GM21423 (cell line): ENCODE data around the gene MX2.
"Not testable (repeated sequence)": the region's sequence is repeated elsewhere in the genome, so short reads cannot be mapped to it uniquely, and the experiment has no call there.

Experiments
- ATAC-seq: cut with Tn5 transposase; IDR thresholded peaks from one replicate; pipeline ENCODE4 v1.9.1; 2021; ENCODE audit warnings: mild to moderate bottlenecking, moderate library complexity; ENCODE audit not compliant: unreplicated experiment

The MX2 gene

DNA sequence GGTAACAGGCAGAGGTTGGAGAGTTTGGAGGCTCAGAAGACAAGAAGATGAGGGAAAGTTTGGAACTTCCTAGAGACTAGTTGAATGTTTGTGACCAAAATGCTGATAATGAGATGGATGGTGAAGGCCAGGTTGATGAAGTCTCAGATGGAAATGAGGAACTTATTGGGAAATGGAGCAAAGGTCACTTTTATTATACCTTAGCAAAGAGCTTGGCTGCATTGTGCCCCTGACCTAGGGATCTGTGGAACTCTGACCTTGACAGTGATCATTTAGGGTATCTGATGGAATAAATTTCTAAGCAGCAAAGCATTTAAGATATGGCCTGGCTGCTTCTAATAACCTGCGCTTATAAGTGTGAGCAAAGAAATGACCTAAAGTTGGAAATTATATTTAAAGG is 28.1 kb upstream of the MX2 start:
- ATAC-seq = no peak

DNA sequence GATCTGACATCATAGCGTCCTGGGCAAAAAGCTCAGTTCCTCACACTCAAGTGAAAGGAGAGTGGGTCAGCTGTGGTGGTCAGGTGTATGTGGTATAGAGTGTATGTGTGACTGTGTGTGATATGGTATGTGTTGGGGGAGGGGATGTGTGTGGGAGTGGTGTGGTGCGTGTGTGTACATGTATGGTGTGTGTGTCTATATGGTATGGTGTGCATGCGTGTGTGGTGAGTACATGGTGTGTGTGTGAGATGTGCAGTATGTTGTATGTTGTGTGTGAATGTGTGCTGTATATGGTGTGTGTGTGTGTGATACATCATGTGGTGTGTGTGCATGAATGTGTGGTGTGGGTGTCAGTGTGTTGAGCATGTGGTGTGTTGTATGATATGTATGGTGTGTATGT is 24.3 kb upstream of the MX2 start:
- ATAC-seq = no peak

DNA sequence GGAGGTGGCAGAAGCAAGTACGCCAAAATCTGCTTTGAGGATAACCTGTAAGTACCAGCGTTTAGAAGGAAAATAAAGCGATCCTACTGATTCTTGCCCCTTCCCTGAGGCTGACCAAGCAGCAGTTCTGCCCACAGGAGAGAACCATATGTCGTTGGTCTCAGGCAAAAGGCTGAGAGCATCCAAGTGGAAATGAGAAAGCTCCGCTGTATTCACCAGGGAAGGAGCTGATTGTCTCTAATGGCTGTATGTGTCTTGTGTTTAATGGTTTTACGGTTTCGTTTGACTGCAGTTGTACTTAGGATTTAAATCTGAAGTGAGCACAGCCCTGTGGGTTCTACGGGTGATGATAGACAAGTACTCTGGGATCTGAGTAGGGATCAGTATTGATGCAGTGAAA is 23.4 kb upstream of the MX2 start:
- no peak for ATAC-seq

DNA sequence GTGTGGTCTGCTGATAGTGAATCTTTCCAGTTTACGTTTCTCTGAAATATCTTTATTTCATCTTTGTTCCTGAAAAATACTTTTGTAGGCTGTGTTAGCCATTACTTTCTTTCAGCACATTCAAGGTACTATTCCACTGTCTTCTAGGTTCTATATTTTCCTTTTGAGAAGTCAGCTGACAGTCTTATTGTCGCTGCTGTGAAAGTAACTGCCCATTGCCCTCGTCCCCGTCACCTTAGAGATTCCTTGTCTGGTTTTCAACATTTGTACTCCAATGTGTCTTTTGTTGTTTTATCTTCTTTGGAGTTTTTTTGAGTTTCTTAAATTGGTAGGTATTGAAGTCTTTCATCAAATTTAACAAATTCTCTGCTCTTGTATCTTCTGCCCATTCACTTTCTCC is 19.8 kb upstream of the MX2 start:
- no peak for ATAC-seq

DNA sequence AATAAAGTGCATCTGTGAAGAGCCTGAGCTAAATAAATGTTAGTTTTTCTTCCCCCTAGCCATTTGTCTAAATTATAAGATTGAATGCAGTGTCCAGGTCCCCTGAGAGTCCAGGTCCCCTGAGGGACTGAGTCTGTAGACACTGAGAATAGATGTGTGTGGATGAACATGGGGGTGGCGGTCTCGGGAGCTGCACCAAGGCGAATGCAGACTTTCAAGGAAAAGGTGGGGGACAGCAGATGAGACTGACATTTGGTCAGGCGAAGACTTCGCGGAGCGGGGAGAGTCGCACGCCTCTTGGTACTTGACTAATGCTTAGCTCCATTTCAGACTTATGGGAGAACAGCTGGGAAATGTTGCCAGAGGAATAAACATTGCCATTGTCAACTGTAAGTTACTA is 17.7 kb upstream of the MX2 start:
- no peak for ATAC-seq

DNA sequence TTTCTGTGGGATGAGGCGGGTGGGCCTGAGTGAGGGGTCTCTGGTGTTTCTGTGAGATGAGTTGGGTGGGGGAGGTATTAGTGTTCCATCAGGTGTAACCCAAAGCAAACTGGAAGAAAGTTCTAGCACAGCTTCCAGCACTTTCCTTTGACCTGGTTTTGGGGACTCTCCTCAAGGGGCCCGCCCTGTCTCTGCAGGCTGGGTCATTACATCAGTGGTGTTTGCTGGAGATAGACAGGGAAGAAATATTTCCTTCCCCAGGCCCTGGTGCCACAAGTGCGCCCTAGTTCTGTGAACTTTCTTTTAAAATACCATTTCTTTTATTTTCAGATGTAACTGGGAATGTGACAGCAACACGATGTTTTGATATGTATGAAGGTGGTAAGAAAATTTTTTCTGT is 16.5 kb upstream of the MX2 start:
- ATAC-seq = no peak

DNA sequence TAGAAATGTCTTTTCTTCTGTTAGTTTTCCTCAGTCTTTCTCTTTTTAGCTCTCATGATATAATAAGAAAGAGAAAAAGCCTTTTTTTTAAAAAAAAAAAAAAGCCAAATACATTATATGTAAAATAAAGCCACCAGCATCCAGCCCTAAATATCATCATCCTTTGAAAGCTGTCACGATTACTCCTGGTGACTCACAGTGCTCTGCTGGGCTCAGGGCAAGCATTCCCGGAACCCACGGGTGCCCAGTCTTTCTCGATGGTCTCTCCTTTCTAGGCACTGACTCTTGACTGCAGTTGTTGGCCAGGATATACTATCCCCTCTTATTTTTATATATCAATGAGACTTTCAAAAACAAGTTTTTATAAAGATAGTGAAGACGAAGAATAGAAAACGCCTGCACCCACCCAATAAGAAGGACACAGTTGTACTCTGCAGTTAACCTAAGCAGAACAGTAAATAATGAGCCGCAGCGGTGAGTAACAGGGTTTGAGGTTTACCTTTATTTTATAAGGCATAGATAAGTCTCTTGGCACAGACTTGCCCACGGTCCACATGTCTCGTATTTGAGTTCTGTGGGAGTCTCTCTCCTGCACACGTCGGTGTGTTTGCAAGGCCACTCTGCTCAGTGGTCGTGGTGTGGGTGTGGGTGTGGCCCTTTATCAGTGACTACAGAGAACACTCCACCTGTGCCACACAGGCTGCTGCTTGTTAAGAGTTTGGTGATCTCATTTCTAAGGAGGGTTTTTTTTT is 15.7 kb upstream of the MX2 start:
- ATAC-seq = no peak

DNA sequence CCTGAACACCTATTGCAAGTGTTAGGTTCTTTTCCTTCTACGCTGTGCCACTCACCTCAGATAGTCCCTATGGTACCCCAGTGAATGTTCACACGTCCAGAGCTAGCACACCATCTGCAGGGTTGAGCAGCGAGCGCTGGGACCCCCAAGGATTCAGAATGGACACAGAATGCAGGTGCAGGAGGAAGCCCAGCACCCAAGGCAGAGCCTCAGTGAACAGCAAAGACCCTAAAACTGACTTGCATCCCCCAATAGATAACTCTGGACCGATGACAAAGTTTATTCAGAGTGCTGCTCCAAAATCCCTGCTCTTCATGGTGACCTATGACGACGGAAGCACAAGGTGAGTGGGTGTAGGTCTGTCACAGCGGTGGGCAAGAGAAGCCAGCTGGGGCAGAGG is 15.1 kb upstream of the MX2 start:
- ATAC-seq = no peak

DNA sequence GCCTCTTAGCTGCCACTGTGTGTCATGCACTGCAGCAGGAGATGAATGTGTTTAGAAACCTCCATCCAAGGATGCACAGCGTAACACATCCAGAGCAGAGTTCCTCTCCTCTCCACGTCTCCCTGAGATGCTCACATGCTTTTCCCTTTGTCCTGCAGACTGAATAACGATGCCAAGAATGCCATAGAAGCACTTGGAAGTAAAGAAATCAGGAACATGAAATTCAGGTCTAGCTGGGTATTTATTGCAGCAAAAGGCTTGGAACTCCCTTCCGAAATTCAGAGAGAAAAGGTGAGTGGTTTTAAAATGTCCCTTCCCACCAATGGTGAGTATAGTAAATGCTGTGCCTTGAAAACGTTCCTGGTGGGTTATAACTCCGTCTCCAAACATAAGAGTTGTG is 13.4 kb upstream of the MX2 start:
- ATAC-seq = no peak

DNA sequence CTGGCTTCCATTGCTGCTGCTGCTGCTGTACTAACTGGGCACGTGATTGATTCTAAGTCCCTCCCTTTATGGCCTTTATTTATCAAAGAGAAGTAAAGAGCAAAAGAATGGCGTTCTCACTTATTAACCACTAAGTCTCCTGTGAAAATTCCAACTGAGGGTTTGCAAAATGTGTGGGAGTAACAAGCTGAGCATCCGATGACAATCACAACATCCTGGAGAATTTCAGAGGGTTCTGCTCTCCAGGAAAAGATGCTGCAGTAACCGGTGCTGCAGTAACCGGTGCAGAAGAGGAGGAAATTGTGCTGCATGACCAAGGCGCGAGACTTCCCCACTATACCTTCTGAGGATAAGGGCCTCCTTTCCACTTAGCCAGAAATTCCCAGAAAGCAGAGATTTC is 12.7 kb upstream of the MX2 start:
- no peak for ATAC-seq

DNA sequence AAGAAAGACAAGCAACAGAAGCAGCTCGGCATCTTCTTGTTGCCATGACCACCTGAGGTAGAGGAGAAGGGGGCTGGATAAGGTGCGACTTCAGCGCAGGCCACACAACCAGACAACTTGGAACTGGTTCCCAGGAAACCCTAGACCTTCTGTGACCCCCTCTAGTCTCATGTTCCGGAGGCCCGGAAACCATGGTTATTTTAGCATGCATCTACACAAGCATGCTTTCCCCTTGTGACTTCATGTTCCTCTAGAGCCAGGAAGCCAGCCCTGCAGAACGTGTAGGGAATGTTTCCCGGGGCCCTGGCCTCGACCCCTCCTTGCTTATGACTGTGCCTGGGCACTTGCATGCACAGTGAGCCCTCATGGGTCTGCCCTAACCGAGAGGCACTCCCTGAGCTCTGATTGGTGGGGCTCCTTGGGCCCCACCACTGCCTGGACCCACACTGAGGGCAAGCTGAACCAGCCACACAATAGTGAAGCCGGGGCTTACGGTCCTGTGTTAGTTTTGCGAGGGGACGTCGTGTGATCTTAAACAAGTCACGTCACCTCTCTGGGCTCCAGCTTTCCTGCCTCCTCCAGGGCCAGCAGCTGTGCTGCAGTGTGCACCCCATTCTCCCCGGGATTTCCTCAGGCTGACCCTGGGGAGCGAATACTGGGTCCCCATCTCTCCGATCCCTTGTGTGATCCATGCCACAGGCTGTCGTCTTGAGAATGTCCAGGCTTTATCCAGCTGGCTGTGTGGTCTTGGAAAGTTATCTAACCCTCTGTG is 12.0 kb upstream of the MX2 start:
- no peak for ATAC-seq

DNA sequence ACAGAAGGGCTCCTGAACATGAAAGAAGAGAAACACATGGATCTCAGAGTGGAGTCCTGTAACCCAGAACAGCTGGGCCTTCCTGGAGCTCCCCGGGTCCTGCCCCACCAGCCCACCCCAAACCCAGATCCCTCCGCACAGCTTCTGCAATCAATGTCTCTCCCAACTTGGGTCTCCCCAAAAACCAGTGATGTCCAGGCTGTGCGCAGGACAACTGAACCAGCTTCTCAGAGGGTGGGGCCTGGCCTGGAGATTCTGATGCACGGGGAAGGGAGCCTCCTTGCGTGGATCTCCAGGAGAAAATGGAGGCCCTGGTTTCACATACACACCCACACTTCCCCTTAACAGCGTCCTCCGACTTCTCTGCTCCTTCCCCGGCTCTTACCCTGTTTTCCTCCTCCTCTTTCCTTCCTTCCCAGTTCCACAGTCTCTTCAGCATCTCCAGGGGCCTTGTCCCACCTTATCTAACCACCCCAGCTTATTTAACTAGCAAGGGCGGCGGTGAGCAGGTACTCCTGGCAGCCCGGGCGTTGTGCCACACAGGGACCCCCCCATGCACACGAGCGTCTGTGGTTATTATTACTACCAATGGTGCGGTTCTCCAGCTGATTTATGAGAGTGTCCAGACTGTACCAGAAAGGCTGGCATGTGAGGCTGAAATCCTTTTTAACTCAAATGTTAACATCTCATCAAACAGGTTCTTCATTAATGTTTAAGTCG is 11.2 kb upstream of the MX2 start:
- no peak for ATAC-seq

DNA sequence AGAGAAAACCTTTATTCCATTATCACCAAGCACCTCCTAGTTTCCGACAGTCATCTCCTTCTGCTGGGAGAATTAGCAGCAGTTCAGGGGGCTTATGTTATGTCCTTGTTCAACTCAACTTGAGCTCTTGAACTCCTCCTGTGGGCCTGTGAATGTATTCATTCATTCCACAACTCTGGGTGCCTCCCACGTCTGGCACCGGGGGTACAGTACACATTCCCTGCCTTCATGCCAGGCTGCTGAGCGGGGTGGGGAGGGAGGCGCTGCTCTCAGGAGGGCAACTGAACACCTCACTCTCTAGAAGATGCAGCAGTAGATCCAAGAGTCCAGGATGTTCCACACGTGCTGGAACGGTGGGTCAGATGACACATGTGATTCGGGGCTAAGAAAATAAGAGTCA is 4.3 kb upstream of the MX2 start:
- no peak for ATAC-seq

DNA sequence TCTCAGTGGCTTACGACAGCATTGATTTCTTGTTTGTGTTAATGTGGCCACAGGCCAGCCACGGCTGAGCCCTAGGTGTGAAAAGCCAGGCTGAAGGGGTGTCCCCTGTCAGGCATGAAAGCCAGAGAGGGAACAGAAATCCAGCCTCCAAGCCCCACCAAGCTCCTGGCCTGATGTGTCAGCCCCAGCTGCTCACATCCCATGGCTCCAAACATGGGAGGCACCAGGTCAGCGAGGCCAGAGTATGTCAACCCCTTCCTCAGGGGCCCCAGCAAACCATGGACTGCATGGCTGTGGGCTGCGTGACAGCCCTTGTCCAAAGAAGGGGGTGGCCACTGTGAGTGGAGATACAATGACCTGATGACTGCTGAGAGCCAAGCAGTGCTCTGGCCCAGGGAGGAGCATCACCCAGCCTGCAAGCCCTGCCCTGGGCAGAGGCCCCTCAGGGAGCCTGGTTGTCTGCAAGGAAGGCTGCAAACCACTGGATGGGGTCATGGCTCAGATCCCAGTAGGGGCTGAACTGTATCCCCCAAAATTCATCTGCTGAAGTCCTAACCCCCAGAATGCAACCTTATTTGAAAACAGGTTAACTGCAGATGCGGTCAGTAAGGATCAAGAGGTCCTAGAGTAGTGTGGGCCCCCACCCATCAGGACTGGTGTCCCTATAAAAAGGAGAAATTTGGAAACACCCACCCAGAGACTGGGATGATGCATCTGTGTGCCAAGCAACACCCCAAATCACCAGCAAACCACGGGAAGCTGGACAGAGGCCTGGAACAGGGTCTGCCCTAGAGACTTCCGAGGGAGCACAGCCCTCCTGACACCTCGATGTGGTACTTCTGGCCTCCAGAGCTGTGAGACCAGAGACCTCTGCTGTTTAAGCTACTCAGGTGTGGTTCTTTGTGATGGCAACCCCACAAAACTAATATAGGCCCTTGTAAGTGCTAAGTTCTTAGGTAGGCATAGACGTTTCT is 3.3 kb upstream of the MX2 start:
- no peak for ATAC-seq

DNA sequence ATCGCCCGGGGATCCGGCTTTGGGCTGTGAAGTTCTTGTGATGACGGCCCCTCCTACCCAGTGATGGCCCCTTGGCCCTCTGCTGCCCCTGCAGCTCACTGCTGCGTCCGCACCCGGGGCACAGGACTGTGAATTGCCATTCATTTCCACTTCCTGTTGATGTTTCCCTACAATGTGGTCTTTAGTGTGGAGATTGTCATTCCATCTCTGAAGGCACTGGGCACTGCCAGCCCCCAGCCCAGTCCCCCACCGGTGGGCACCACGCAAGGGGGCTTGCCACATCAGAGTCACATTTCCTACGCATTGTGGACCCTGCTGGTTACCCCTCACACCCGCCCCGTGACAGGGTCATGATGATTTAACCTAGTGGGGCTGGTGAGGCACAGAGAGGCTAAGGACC is 2.5 kb upstream of the MX2 start:
- no peak for ATAC-seq

DNA sequence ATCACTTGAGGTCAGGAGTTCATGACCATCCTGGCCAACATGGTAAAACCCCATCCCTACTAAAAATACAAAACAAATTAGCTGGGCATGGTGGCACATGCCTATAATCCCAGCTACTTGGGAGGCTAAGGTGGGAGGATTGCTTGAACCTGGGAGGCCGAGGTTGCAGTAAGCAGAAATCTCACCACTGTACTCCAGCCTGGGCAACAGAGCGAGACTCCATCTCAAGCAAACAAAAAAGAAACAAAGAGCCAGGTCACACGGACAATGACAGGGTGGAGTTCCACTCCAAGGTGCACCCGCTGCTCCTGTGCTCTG is 2.1 kb upstream of the MX2 start:
- not testable (repeated sequence) for ATAC-seq

DNA sequence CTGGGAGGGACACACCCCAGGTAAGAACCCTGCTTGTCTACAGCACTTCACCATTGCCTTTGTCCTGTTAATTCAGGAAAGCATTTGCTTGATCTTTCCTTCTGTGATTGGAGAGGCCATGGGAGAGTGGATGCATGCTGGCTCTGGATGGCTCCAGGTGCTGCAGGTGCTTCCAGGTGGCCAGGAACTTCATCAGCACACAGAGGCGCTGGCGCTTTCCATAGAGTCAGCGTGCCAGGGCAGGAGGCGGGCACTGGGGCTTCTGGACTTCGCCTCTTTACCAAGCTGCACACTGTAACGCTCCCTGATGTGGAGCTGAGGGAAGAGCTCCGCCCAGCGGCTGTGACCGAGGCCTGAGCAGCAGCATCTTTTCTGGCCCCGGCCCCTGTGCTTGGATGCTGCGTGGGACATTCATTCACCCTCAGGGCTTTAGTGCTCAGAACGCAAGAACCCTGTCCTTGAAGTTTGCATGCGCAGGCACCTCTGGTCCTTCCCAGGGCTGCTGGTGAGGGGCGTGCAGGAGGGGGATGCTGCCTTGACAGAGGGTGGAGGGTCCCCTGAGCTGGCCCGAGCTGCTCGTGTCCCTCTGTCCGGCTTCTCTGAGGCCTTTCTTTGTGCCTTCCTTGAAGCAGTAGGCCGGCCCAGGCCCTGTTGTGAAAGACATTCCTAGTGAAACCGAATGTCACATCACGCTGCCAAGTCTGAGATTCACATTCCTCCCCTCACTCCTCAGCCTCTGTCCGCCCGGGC is 1.6 kb upstream of the MX2 start:
- ATAC-seq = no peak

DNA sequence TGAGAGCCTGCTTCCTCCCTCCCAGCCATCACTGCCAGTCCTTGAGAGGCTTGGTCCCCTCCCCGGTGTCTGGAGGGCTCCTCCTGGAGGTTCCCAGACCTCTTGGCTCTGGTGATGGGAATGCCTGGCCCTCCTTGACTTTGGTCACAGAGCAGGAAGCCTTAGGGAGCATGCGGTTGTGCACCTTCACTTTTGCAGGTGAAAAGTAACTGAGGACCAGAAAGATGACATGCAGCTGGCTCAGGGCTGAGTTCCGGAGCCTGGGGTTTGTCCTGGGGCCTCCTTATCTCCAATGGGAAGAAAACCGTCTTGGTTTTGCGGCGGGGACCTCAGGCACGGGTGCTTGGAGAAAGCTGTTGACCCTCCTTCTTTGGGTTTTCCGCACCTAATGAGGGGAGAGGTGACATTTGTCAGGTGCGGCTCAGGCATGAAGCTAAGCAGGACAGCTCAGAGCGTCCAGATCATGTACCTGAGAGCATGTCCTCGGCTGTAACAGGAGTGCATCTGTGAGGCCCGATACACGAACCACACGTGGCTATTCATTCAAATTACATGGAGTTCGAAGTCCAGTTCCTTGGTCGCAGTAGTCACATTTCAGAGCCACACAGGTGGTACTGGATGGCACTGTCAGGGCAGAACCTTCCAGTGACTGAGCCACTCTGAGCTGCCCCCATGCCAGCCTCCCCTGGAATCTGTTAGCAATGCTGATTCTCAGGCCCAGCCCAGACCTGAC is 608 bp upstream of the MX2 start:
- ATAC-seq = no peak

DNA sequence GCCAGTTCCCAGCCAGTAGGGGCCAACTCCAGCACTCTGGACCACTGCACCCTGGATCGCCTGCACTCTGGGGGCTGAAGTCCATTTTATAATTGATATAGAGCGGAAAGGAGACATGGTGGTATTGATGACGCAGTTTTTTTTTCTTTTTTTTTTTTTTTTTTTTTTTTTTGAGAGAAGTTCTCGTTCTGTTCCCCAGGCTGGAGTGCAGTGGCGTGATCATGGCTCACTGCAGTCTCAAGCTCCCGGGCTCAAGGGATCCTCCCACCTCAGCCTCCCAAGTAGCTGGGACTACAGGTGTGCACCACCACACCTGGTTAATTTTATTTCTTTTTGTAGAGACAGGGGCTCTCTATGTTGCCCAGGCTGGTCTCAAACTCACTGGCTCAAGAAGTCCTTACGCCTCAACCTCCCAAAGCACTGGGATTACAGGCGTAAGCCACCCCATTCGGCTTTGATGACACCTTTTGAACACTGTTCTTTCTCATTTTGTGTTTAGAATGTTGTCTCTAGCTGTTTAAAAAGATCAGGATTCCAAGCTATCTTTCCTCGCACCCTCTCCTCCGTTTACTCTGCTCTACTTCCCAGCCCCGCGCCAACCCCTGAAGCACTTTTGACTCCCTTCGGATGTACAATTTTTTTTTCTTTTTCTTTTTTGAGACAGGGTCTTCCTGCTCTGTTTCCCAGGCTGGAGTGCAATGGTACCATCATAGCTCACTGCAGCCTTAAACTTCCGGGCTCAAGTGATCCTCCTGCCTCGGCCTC is 960 bp downstream of the MX2 start:
- ATAC-seq = no peak
